Vagina (tissue), 2 donors: ENCODE measurements around the gene ELMO1. TPM values are rescaled to one million over a fixed set of nuclear protein-coding genes. Genes with fewer than 3 reads are reported as not detected.

ENCODE experiments used
- DNase-seq, 2 donors: peaks; one replicate each; pipeline ENCODE4 v3.0.0-alpha.2; 2017; ENCODE audit errors: extremely low spot score in 2 of 2
- H3K27ac ChIP-seq: fragments of 200-600 bp; sonication (generic); one replicate; pipeline ENCODE4 v1.5.1; 2019
- H3K27me3 ChIP-seq: fragments of 200-600 bp; sonication (generic); one replicate; pipeline ENCODE4 v1.5.1; 2019
- H3K36me3 ChIP-seq, 2 donors: fragments of 200-600 bp; sonication (generic); one replicate each; pipeline ENCODE4 v1.5.1; 2017 to 2019
- H3K4me1 ChIP-seq: fragments of 200-600 bp; sonication (generic); one replicate; pipeline ENCODE4 v1.5.1; 2019
- H3K4me3 ChIP-seq, 2 donors: fragments of 200-600 bp; sonication (generic); 1 replicate in 1 of 2; 2 replicates in 1 of 2; pipeline ENCODE4 v1.5.1; 2016 to 2019
- H3K9me3 ChIP-seq: fragments of 200-600 bp; sonication (generic); one replicate; pipeline ENCODE4 v1.5.1; 2019
- POLR2A ChIP-seq, 2 donors: fragments of 450-650 bp; IDR thresholded peaks; one replicate each; pipeline ENCODE4 v1.6.1; 2017; ENCODE audit warnings: antibody characterized with exemption in 2 of 2, mild to moderate bottlenecking in 2 of 2, moderate library complexity in 2 of 2
- POLR2AphosphoS5 ChIP-seq, 2 donors: sonication (generic); formaldehyde crosslinking; IDR thresholded peaks; one replicate each; pipeline ENCODE4 v1.9.0; 2017; ENCODE audit warnings: antibody characterized with exemption in 2 of 2, mild to moderate bottlenecking in 2 of 2, low read depth in 1 of 2; ENCODE audit not compliant: insufficient read depth in 1 of 2
- intact Hi-C: fragments of 100-400 bp; cut with DNase I; formaldehyde crosslinking; loops from one replicate; pipeline ENCODE4 v1.15.1; 2023
- total RNA-seq: library from RNA; depleted of rRNA; stranded (reverse); fragments of >200 nt; gene quantifications from one replicate; pipeline ENCODE4 v1.2.3, GENCODE V29; 2016
- TF ChIP-seq, protein P1 (sequence below), 3 experiments: fragments of 450-650 bp in 2 of 3; fragments of 200-600 bp in 1 of 3; sonication (generic) in 1 of 3; IDR thresholded peaks; one replicate each; pipeline ENCODE4 v1.5.1; 2017 to 2019; ENCODE audit warnings: antibody characterized with exemption in 3 of 3, mild to moderate bottlenecking in 2 of 3, moderate library complexity in 2 of 3

Gene ELMO1
- total RNA-seq, 1 donor from 2014 or later: 74.4 TPM

DNA sequence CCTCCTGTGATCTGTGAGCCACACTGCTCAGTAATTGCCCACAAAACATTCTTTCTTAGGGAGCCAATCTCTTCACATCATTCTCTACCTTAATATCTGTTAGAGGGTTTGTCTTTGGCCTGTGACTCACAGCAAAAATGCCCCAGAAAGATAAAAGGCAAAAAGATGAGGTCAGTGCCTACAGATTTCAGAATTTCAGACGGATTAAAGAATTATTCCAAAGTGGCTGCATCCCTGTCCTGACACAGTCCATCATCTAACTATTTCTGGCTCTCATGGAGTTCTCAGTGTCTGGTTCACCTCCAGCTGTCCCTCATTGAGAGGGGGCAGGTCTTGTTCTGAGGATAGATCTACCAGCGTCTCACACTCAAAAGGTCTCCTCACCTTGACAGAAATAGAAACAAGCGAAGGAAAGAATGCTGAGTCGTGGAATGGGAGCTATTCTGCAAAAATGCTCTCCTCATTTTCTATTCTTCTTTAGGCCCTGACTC lies 585.8 kb downstream of the ELMO1 start:
- no peaks in the 10 kb centered on the region for H3K36me3 ChIP-seq
- DNase-seq: no peak
- no peak overlapping the region for H3K4me3 ChIP-seq
- H3K27me3 ChIP-seq: no peaks in the 10 kb centered on the region
- no peaks in the 10 kb centered on the region for H3K4me1 ChIP-seq
- H3K27ac ChIP-seq: no peak overlapping the region
- no peaks in the 10 kb centered on the region for H3K9me3 ChIP-seq
- intact Hi-C loops: no loop called here
- TF ChIP-seq POLR2A (IDR thresholded peaks at IDR 0.05) (no peak), POLR2AphosphoS5 (IDR thresholded peaks at IDR 0.05; ENCODE audit: insufficient read depth in 1 of 2, low read depth in 1 of 2) (no peak)
- TF ChIP-seq, protein P1, sequence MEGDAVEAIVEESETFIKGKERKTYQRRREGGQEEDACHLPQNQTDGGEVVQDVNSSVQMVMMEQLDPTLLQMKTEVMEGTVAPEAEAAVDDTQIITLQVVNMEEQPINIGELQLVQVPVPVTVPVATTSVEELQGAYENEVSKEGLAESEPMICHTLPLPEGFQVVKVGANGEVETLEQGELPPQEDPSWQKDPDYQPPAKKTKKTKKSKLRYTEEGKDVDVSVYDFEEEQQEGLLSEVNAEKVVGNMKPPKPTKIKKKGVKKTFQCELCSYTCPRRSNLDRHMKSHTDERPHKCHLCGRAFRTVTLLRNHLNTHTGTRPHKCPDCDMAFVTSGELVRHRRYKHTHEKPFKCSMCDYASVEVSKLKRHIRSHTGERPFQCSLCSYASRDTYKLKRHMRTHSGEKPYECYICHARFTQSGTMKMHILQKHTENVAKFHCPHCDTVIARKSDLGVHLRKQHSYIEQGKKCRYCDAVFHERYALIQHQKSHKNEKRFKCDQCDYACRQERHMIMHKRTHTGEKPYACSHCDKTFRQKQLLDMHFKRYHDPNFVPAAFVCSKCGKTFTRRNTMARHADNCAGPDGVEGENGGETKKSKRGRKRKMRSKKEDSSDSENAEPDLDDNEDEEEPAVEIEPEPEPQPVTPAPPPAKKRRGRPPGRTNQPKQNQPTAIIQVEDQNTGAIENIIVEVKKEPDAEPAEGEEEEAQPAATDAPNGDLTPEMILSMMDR (IDR thresholded peaks at IDR 0.05): no peak

DNA sequence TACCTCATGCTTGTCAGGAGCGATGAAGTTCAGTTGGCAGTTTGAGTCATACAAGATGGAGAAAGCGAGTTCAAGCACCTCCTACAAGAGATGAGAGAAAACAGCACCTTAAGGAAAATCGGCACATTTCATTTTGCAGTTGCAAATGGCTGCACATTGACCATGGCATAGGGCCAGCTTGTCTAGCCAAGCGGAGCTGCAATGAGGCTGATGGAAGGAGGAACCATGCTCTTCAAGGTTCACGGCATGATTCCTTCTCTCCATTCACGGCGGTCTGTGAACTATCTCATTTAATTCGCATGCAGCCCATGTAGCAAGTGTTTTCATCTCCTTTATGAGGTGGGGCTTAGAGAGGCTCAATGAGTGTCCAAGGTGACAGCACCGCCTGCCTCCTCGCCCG lies 587.0 kb downstream of the ELMO1 start:
- H3K27me3 ChIP-seq: no peaks in the 10 kb centered on the region
- TF ChIP-seq POLR2AphosphoS5 (IDR thresholded peaks at IDR 0.05; ENCODE audit: insufficient read depth in 1 of 2, low read depth in 1 of 2): no peak
- TF ChIP-seq, protein P1 (IDR thresholded peaks at IDR 0.05): no peak
- TF ChIP-seq POLR2A (IDR thresholded peaks at IDR 0.05): no peak

DNA sequence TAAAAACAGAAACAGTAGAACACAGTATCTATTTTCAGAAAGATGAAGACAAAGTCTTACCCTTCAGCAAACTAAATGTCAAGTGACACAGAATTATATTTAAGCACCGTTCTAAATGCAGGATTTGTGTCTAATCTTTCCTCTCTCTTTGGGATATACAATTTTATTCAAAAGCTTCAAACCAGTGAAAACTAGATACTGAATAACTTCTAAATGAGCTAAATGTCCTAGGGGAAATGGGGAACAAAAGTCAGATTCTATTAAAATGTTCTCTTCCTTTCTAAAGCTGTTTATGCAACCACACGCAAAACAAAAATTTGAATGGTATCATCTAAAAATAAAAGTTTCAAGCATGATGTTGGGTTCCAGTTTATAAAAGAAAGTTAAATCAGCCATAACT lies 588.0 kb downstream of the ELMO1 start:
- TF ChIP-seq POLR2A (IDR thresholded peaks at IDR 0.05) (no peak), POLR2AphosphoS5 (IDR thresholded peaks at IDR 0.05; ENCODE audit: insufficient read depth in 1 of 2, low read depth in 1 of 2) (no peak)
- TF ChIP-seq, protein P1 (IDR thresholded peaks at IDR 0.05): no peak
- Histone ChIP-seq H3K4me3 (no peak overlapping the region), H3K36me3 (no peaks in the 10 kb centered on the region), H3K4me1 (no peaks in the 10 kb centered on the region), H3K27me3 (no peaks in the 10 kb centered on the region), H3K27ac (no peak overlapping the region), H3K9me3 (no peaks in the 10 kb centered on the region)
- intact Hi-C loops: no loop called here
- no peak for DNase-seq

More for the DNA sequence above, 587.0 kb downstream of the ELMO1 start:
- intact Hi-C loops: no loop called here
- Histone ChIP-seq H3K4me3 (no peak overlapping the region), H3K36me3 (no peaks in the 10 kb centered on the region), H3K4me1 (no peaks in the 10 kb centered on the region), H3K9me3 (no peaks in the 10 kb centered on the region), H3K27ac (no peak overlapping the region)
- DNase-seq: no peak

DNA sequence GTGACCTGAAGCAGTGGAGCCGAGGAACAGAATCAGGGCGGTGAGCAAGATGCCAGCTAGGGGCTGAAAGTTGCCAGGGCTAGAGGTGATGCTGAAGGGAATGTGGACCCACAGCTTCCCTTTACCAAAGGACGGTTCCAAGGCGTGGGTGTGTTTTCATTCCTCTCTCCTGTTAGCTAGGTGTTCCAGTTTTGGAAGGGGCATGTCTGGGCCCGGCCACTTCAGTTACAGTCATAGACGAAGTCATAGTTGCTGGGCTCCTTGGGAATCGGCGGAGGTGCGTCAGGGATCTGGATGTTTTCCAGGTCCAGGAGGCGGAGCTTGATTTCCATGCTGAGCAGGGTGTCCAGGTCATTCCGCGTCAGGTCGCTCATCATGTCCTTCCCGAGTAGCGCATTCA lies 593.3 kb downstream of the ELMO1 start:
- Histone ChIP-seq H3K4me3 (no peak overlapping the region), H3K4me1 (no peaks in the 10 kb centered on the region), H3K27ac (no peak overlapping the region), H3K27me3 (no peaks in the 10 kb centered on the region), H3K36me3 (peaks cover 0 to 6% of the 10 kb centered on the region in 2 donors), H3K9me3 (no peaks in the 10 kb centered on the region)
- DNase-seq: no peak
- TF ChIP-seq POLR2A (IDR thresholded peaks at IDR 0.05) (no peak), POLR2AphosphoS5 (IDR thresholded peaks at IDR 0.05; ENCODE audit: insufficient read depth in 1 of 2, low read depth in 1 of 2) (no peak)
- TF ChIP-seq, protein P1 (IDR thresholded peaks at IDR 0.05): no peak
- intact Hi-C loops: no loop called here

DNA sequence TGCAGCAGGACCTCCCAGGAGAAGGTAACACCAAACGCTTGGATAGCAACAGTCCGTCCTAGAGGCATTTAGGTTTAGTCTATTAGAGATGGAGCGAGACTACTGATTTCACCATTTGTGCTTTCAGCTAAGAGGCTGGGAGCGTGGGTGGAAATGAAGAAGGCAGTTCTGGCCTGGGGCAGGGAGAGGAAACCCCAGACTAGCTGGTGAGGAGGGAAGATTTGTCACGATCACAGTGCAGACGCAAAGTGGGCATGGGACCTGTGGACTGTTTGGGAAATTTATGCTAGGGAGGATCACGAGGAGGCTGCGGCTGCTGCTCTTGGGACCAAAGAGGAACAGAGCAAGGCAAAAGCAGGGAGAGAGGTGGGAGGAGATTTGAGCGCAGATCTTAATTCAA lies 594.0 kb downstream of the ELMO1 start:
- DNase-seq: no peak
- Histone ChIP-seq H3K4me1 (no peaks in the 10 kb centered on the region), H3K9me3 (no peaks in the 10 kb centered on the region), H3K4me3 (no peak overlapping the region), H3K36me3 (peaks cover 0 to 6% of the 10 kb centered on the region in 2 donors), H3K27ac (no peak overlapping the region), H3K27me3 (no peaks in the 10 kb centered on the region)
- TF ChIP-seq POLR2AphosphoS5 (IDR thresholded peaks at IDR 0.05; ENCODE audit: insufficient read depth in 1 of 2, low read depth in 1 of 2) (no peak), POLR2A (IDR thresholded peaks at IDR 0.05) (no peak)
- TF ChIP-seq, protein P1 (IDR thresholded peaks at IDR 0.05): no peak
- intact Hi-C loops: no loop called here
